Effector CD8-positive, alpha-beta T cell (primary cell): ENCODE measurements around the gene CEP128.

Experiments
- DNase-seq: peaks from one replicate; lab custom pipeline; 2025; lab: John Stamatoyannopoulos, UW
- total RNA-seq, 4 experiments: gene quantifications; one replicate each; lab custom pipeline; 2026; lab: John Stamatoyannopoulos, UW

The CEP128 gene
- total RNA-seq: 21.5 to 29.2 (median 25.0) reads per million in 4 experiments

DNA sequence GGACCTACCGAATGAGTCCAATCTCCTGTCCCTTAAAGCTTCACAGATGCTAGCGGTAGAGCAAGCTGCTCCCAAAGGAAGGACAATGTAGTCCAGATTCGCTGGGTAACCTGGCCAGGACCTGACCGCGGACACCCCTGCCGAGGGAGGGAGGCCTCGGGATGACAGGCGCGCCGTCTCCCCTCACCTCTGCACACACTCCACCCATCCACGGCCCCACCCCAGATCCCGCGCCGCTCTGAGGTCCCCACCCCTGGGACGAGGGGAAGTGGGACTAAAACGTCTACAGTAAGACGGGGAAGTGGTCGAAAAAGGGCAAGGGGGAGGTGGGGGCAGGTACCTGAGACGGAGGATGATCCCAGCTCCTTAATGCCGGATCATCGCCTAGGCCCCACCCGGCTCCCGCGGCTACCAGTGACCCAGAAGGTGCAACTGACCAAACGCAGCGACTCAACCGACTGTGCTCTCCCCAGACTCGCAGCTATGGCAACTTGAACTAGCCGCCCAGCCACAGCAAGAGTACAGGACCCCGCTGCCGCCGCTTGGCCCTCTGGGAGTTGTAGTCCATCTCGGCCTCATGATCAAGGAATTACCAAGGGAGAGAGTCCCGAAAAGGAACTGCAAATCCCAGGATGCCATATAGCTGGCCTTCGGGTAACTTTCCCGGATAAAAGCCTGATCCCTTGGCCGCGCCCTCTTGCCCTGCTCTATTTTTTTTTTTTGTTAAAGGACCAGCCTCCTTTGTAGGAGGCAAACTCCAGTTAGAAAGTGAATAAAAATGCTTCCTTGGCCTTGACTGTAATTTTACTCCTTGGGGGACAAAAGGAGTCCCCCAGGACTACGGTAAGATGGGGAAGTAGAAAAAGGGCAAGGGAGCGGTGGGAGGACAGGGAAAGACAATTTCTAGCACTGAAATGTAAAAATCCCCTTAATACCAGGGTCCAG lies at the start of gene CEP128:
CEP128 (minus strand) TSS at position 498 of the 945 bp plus-strand sequence.
- peak; percentile 71 for DNase-seq

GRCh38 chr14:80988735-80989429 lies 47.3 kb upstream of the CEP128 start:
- DNase-seq: no peak

- DNase-seq: no peak
Measured at GRCh38 chr14:80988192-80988591, 46.7 kb upstream of the CEP128 start.

GRCh38 chr14:80987235-80988032 lies 45.9 kb upstream of the CEP128 start:
- DNase-seq: peak; percentile 36

- DNase-seq: no peak
Measured at GRCh38 chr14:80982711-80983110, 41.2 kb upstream of the CEP128 start.

DNA sequence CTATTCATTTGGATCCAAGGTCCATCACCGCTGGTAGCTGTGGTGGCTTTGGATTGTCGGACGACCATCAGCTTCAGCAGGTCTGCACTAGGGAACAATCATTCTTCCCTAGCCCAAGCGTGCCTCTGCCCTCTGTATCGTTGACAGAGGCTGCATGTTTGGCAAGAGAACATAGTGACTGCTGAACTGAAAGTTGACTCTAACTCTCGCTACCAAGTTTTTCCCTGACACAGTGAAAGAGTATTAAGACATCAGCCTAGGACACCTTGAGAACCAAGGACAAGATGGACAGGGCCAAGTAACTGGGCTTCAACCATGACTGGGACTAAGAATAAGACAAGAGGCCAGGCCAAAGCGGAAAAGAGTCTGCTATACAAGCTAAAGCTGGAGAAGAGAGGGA lies 40.1 kb upstream of the CEP128 start:
- DNase-seq: no peak

- DNase-seq: no peak
Measured at GRCh38 chr14:80981156-80981555, 39.6 kb upstream of the CEP128 start.

DNA sequence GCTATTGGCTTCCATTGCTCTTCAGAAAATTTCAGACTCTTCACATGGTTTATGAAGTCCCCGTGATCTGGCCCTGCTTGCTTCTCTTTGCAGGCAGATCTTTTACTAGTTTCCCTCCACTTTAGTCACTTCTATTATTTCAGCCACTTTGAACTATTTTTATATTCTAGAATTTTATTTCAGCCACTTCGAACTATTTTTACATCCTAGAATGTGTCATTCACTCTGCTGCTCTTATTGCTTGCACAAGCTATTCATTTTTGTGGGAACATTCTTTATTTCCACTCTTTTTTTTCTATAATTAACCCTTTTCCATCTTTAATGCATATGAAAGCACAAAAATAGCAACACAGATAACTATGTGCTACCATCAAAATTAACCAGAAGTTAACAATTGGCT lies 38.4 kb upstream of the CEP128 start:
- DNase-seq: no peak

DNA sequence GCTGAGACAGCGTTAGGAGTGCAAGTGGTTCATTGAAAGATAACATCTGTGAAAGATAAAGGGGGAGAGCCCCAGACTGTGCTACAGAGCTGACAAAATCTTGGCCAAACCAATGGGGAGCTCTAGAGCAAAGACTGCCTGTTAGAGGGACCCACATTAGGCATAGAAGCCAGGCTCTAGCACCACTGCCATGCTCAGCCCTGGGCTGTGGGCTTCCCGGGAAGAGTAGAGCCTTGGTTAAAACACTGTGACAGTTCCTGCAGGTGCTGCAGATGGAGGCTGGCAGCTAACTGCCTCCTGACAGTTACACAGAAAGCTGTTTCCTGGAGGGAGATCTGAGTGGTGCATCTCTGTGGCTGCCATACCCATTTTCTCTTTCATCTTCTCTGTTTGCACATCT lies 36.9 kb upstream of the CEP128 start:
- DNase-seq: no peak

DNA sequence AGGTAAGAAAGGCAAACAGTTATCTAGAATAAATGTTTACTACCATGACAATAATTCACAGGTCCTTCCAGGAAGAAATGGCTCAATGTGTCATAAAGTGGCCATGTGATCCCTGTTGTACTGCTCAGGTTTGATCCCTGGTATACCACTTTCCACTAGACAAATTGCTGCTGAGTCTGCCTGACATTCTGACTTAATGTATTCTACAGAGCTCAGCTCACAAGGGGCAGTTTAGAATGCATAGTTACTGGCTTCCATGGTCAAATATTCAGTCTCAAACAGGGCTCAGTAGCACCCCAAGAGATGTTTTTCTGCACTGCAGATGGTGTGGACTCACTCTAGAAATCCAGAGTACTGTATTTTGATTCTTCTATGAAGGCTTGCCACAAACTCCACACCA lies 35.7 kb upstream of the CEP128 start:
- no peak for DNase-seq

DNA sequence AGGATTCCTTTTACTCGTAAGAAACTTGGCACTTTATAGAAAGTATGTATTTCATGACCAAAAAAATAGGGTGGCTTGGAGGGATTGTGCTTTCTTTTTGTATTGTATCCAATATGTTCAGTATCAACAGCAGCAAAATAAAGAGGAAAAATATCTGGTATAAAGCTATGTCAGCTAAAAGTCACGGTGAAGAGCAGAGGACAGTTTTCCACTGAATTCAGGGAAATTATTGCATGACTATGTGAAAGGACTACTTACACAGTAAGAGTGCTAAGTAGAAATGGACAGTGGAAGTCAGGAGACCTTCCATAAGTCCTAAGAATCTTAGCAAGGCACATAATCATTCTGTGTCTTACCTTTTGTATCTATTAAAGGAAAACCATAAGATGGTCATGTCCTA lies 33.1 kb upstream of the CEP128 start:
- no peak for DNase-seq

DNA sequence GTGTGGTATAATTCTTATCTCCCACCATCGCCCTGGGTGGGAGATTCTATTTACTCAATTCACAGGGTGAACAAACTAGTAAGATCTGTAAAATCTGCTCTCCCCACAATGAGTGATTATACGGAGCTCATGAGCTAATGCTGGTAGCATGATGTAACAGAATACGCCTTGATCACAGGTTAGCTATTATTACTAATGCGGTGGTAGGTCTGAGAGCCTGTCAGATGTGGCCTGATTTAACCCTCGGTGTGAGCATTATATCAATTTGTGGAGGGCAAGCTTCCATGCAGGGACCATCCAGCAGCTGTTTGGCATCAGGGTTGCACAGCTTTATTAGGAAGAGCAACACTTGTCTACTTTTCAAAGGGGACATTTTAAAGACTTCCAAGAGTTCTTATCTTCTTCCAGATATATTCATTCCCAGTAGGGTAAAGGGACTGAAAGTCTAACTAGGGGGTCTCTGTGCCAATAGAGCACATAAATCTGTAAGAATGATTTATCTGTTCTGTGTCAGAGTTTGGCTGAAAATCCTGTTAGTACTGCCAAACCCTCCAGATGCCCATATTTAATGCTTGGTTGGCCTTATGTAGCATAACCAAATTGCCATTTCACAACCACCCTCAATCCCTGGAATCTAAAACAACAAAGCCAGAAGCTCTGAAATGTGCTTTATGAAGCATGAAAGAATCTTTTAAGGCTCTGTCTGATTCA lies 32.5 kb upstream of the CEP128 start:
- no peak for DNase-seq

DNA sequence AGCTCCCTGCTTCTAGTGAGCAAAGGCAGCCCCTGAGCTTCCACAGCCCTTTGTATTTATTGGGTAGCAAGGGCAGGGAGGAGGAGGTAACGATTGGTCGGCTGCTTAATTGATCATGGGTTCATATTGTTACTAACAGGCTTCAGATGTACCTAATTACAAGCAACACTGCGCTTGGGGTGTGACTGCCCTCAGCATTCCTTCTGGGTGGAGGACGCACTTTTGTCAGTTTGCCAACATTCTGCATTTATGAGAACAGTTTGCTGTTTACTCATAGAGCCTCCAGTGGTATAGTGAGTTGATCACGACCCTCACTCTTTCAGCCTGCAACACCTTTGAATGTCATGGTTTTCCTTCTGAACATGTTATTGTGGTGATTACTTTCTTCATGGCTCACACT lies 23.5 kb upstream of the CEP128 start:
- no peak for DNase-seq

DNA sequence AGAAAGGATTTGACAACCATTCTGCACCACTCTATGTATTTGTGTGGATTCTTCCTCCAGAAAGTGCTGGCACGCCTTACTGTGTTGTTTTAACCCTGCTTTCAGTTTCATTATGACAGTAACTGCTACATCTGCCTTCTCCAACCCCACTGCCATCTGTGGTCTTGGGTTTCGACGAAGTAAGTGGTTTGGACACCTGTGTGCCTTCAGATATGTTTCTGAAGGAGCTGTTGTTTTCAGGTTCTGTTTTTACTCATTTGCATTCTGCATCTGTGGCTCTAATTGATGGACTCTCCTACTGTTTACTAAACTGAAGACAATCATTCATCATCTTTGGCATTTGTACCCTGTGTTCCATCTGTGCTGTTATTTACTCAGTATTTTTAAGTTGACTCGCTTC lies 18.0 kb upstream of the CEP128 start:
- DNase-seq: no peak

DNA sequence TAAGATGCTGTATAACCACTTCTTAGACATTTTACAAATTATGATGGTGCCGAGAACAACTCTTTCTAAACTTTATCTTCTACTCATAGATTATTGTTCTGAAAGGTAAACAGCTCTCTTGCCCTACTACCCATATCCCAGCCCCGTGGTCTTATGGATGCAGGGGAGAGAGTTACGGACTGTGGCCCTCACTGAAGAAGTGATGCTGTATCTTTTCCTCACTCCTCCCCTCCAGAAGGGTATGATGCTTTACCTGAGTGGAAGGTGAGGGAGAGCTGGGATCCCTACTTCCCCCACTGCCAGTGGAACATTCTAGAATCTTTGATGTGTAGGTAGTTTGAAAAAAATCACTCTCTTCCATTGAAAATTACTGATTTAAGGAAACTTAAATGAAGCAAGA lies 17.4 kb upstream of the CEP128 start:
- DNase-seq: no peak

GRCh38 chr14:80958226-80958625 lies 16.7 kb upstream of the CEP128 start:
- no peak for DNase-seq

- no peak for DNase-seq
Measured at GRCh38 chr14:80957613-80958012, 16.1 kb upstream of the CEP128 start.

DNA sequence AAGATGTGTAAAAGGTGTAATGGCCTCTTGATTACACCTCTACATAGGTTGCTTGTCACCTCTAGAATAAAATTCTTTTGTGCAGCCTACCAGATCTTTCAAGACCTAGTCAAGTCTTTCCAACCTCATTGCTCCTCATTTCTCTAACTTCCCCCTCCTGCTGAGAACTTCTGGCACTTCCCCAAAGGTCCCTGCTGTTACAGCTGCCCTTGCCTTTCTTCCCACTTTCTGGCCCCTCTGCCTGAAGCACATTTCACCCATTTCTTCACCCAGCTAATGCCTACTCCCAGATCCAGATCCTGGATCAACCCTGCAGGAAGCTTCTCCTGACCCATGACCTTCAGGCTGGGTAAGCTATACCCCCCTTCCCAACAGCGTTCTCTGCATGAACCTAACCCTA lies 15.4 kb upstream of the CEP128 start:
- no peak for DNase-seq

DNA sequence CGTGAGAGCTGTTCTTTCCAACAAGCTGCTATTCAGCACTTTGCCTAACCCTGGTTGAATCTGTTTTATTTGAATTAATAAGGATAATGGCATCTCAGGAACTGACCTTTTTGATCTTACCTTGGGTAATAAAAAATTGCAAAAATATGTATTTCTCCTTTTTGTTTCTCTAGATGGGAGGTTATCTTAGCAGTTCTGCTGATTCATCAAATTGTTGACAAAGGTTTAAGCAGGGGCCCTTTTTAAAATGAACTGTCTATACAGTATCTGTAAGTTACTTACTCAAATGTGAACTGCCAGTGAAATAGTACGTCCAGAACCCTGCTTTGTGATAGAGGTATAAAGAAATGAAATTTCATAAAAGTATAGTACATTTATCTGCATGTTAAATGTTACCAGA lies 14.6 kb upstream of the CEP128 start:
- no peak for DNase-seq

- DNase-seq: no peak
Measured at GRCh38 chr14:80955416-80955941, 13.9 kb upstream of the CEP128 start, which contains the start of gene TSHR. TSHR (plus strand) TSS chr14:80955621; CDS start chr14:80955681, 60 bp downstream.

DNA sequence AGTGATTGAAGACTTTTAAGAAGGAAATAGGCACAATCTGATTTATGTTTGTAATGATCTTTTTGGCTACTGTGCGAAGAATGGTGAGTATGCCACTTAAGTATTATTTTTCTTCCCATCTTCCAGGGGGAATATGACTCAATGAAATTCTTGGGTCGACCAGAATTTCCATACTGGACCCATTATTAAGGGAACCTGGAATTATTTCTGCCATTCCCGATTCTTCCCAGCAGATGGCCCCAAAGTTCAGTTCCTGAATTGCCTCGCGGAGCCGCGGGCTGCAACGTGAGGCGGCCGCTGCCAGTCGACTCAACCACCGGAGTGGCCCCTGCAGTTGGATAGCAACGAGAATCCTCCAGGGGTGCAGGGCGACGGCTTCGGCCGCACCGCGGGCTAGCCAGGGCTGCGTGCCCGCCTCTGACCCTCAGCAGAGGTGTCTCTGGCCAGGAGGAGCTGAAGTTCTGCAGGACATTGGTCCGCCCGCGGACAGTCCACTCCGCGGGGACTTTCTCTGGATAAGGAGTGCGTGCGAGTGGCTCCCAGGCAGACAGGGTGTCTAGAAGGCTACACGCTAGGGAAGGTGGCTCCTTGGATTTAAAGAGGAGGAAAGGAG lies 13.3 kb upstream of the CEP128 start:
- peak; percentile 62 for DNase-seq
